Epithelial cell of proximal tubule (primary cell): ENCODE results near the gene LATS2. TPM values are rescaled to one million over a fixed set of nuclear protein-coding genes. Genes with fewer than 3 reads are reported as not detected.
A peak's percentile ranks its signal among the peaks of the same experiment; 100 is the strongest.
"Not testable (repeated sequence)": the region's sequence is repeated elsewhere in the genome, so short reads cannot be mapped to it uniquely, and the experiment has no call there.

Experiments
- DNase-seq: peaks from one replicate; pipeline ENCODE4 v3.0.0-alpha.2; 2011; ENCODE audit warnings: low read depth
- H3K4me3 ChIP-seq: 2 replicates; pipeline ENCODE4 v1.5.1; 2011; ENCODE audit warnings: low read depth, mild to moderate bottlenecking, low read length
- CTCF ChIP-seq: conservative IDR thresholded peaks from 2 replicates; pipeline ENCODE4 v1.5.1; 2012; ENCODE audit warnings: low read depth, mild to moderate bottlenecking, low read length
- total RNA-seq: library from RNA; depleted of rRNA; stranded (reverse); fragments of >200 nt; gene quantifications from 2 replicates; pipeline ENCODE4 v1.2.3, GENCODE V29; 2015

LATS2 gene
- total RNA-seq, 1 donor from 2014 or later = 22.1 TPM

GRCh38 chr13:20938302-20938701 is 123.1 kb downstream of the LATS2 start:
- no peak for DNase-seq
- TF ChIP-seq CTCF = no peak
- no peak overlapping the region for H3K4me3 ChIP-seq

DNA sequence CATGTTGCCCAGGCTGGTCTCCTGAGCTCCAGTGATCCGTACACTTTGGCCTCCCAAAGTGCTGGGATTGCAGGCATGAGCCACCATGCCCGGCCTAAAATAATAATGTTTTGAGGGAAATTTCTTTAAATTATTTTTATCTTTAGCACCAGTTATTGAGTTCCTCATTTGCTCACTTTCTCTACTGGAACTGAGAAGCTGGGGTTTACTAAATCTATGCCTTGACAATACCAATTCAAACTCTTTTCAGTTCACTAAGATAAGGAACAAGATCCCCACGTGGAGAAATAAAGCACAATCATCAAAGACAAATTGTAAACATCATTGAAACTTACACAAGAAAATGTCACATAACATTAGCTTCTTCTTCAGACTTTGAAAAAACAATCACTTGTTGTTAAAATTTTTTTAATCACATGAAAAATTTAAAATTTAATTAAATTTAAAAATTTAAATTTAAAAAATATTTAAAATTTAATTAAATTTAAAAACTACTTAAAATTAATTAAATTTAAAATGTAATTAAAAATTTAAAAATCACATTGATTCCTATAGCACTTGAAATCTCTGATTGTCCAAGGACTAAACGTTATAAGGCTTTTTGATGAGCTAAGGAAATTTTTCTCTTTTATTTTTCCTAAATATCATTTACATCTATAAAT is 133.7 kb downstream of the LATS2 start:
- no peak for TF ChIP-seq CTCF
- no peak for DNase-seq
- no peak overlapping the region for H3K4me3 ChIP-seq

DNA sequence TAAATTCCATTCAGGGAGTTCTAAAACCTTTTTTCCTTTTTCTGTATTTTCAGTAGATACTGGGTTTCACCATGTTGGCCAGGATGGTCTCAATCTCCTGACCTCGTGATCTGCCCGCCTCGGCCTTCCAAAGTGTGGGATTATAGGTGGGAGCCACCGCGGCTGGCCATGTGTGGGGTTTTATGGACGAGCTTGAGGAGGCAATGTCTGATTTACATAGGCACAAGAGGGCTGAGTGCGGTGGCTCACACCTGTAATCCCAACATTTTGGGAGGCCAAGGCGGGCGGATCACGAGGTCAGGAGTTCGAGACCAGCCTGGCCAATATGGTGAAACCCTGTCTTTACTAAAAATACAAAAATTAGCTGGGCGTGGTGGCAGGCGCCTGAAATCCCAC is 136.0 kb downstream of the LATS2 start:
- H3K4me3 ChIP-seq, DNase-seq: not testable (repeated sequence)

DNA sequence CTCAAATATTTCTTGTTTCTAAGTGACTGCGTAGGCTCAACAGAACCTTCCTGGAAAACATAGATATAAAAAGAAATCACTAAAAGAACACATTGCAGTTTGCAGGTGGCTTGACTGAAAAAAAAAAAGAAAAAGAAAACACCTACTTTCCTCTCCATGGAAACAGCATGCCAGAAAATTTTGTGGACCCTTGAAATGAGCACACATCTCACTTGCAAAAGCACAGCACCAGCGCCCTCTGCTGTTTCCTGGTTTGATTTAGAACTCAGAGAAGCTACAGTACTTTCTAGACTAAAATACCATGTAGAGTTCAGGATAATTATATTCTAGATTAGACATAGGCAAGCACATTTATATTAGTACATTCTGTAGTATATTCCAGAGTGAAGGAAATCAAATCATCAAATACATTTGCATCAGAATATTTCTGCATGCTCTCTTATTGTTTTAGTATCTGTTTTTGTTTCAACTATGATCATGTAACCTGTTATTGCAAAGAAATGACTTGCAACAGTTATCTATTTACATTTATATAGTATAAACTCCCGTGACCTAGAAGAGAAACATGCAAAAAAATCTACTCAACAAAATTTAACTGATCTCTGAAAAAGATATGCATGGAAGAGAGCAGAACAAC is 136.5 kb downstream of the LATS2 start:
- no peak overlapping the region for H3K4me3 ChIP-seq
- TF ChIP-seq CTCF = peak; percentile 90

DNA sequence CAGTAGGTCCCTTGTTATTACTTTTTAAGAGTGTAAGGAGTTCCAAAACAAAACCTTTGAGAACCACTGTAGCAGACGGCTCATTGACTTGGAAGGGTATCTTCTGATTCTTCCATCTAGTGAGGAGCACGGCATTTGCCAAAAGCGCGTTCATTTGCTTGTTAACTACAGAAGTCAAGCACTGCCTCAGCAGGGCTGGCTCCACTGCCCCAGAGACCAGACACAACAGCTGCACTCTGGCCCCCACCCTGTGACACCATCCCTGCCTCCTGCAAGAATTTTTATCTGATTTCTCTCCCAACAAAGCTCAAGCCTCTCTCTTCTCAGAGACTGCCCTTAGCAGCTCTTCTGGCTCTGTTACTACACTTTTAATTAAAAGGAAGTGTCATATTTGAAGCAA is 138.1 kb downstream of the LATS2 start:
- no peak overlapping the region for H3K4me3 ChIP-seq
- no peak for TF ChIP-seq CTCF
- no peak for DNase-seq

More for the DNA sequence above, 136.5 kb downstream of the LATS2 start:
- no peak for DNase-seq

Other genes starting within 250 kb of the LATS2 start
- 11.8 and 20.0 TPM in 2 replicates for gene XPO4, start 158.8 kb downstream of the LATS2 start, total RNA-seq
- gene SAP18, start 78.5 kb upstream of the LATS2 start, total RNA-seq = 50.5 and 51.1 TPM in 2 replicates
- gene SKA3, start 115.0 kb upstream of the LATS2 start, total RNA-seq = 22.1 and 35.2 TPM in 2 replicates
- 39.0 and 48.7 TPM in 2 replicates for gene MRPL57, start 115.1 kb upstream of the LATS2 start, total RNA-seq